MCF 10A (cell line): Measurements from ENCODE around the gene BTBD1. TPM values are rescaled to one million over a fixed set of nuclear protein-coding genes. Genes with fewer than 3 reads are reported as not detected.

Experiments
- BruUV-seq: library from RNA; stranded (reverse); fragments of 400-500 nt; replicated peaks from 2 replicates; lab custom pipeline; 2021; lab: Mats Ljungman, UMichigan
- CTCF ChIA-PET: fragments of 300-600 bp; sonication (Branson Sonifier 250); formaldehyde crosslinking; extraction: SDS; loops from one replicate; lab custom pipeline; 2021; ENCODE audit warnings: antibody characterized with exemption, inconsistent platforms; lab: Yijun Ruan, JAX
- POLR2A ChIA-PET: fragments of 300-600, 350-650 bp; sonication (Branson Sonifier 250); formaldehyde crosslinking; extraction: SDS; loops from one replicate; lab custom pipeline; 2020; ENCODE audit warnings: antibody characterized with exemption, inconsistent platforms; lab: Yijun Ruan, JAX
- DNase-seq: peaks from one replicate; pipeline ENCODE4 v3.0.0-alpha.2; 2018; ENCODE audit not compliant: unreplicated experiment
- H3K27ac Mint-ChIP-seq: one replicate; pipeline ENCODE4 v1.8.0; 2022; ENCODE audit warnings: mild to moderate bottlenecking, low read depth, mixed read lengths; ENCODE audit not compliant: unreplicated experiment
- H3K27me3 Mint-ChIP-seq: one replicate; pipeline ENCODE4 v1.8.0; 2022; ENCODE audit warnings: mixed read lengths; ENCODE audit not compliant: insufficient read depth, unreplicated experiment
- H3K36me3 Mint-ChIP-seq: one replicate; pipeline ENCODE4 v1.8.0; 2022; ENCODE audit warnings: mild to moderate bottlenecking, moderate library complexity, mixed read lengths; ENCODE audit not compliant: insufficient read depth, unreplicated experiment
- H3K4me1 Mint-ChIP-seq: one replicate; pipeline ENCODE4 v1.8.0; 2022; ENCODE audit warnings: mixed read lengths; ENCODE audit not compliant: insufficient read depth, unreplicated experiment
- H3K4me3 Mint-ChIP-seq: one replicate; pipeline ENCODE4 v1.8.0; 2022; ENCODE audit warnings: mild to moderate bottlenecking, moderate library complexity, mixed read lengths; ENCODE audit not compliant: unreplicated experiment
- H3K9me3 Mint-ChIP-seq: one replicate; pipeline ENCODE4 v1.8.0; 2022; ENCODE audit warnings: mixed read lengths; ENCODE audit not compliant: unreplicated experiment
- CTCF ChIP-seq: fragments of 200-600 bp; IDR thresholded peaks from one replicate; pipeline ENCODE4 v1.8.0; 2022; ENCODE audit warnings: antibody characterized with exemption, mild to moderate bottlenecking; ENCODE audit not compliant: unreplicated experiment
- intact Hi-C: fragments of 100-400 bp; cut with micrococcal nuclease; formaldehyde crosslinking; loops from 2 replicates; pipeline ENCODE4 v1.14.1; 2022
- total RNA-seq: library from RNA; stranded (reverse); gene quantifications from 2 replicates; pipeline ENCODE4 v1.2.3, GENCODE V29; 2022

The BTBD1 gene
- total RNA-seq, 1 experiment from 2014 or later, result 57.0 TPM

- POLR2A ChIA-PET, result no interaction called here
- no peaks in the 10 kb centered on the region for H3K4me1 Mint-ChIP-seq
- intact Hi-C loops, result no loop called here
Measured at GRCh38 chr15:82972990-82973389, 94.1 kb downstream of the BTBD1 start.

GRCh38 chr15:82971218-82971984 is 95.7 kb downstream of the BTBD1 start:
- TF ChIP-seq CTCF, result no peak
- intact Hi-C loops, result no loop called here
- ChIA-PET CTCF (interaction anchor here (0.7 to 0.9 kb wide), 2 partner anchors 122 to 1536 kb away, joined by 3 read pairs; no protein-coding TSS in a partner anchor), POLR2A (interaction anchor here (0.6 to 1.7 kb wide), 4 partner anchors 14 to 29 kb away, joined by 3 to 4 read pairs (median 4); partner anchors contain the start of gene RAMAC)
- Mint-ChIP-seq H3K27ac (no peak overlapping the region), H3K4me3 (no peak overlapping the region), H3K27me3 (no peaks in the 10 kb centered on the region), H3K36me3 (no peaks in the 10 kb centered on the region), H3K4me1 (no peaks in the 10 kb centered on the region), H3K9me3 (no peaks in the 10 kb centered on the region)
- BruUV-seq, result no TSS peak
- DNase-seq, result no peak

More at GRCh38 chr15:82972990-82973389, 94.1 kb downstream of the BTBD1 start:
- H3K27me3 Mint-ChIP-seq, result no peaks in the 10 kb centered on the region
- H3K36me3 Mint-ChIP-seq, result no peaks in the 10 kb centered on the region
- no peaks in the 10 kb centered on the region for H3K9me3 Mint-ChIP-seq
- no peak for TF ChIP-seq CTCF
- DNase-seq, result no peak
- no peak overlapping the region for H3K4me3 Mint-ChIP-seq
- no peak overlapping the region for H3K27ac Mint-ChIP-seq
- CTCF ChIA-PET, result no interaction called here
- no TSS peak for BruUV-seq

GRCh38 chr15:82970696-82971095 is 96.4 kb downstream of the BTBD1 start:
- Mint-ChIP-seq H3K27me3 (no peaks in the 10 kb centered on the region), H3K27ac (no peak overlapping the region), H3K36me3 (no peaks in the 10 kb centered on the region), H3K4me3 (no peak overlapping the region), H3K4me1 (no peaks in the 10 kb centered on the region), H3K9me3 (no peaks in the 10 kb centered on the region)
- BruUV-seq, result no TSS peak
- no peak for DNase-seq
- ChIA-PET POLR2A (interaction anchor here (0.6 to 1.7 kb wide), 5 partner anchors 16 to 220 kb away, joined by 3 to 4 read pairs (median 3); partner anchors contain the start of gene WHAMM), CTCF (interaction anchor here (0.9 kb wide), 1 partner anchor 121 kb away, joined by 3 read pairs; no protein-coding TSS in a partner anchor)
- TF ChIP-seq CTCF, result no peak
- intact Hi-C loops, result no loop called here

- CTCF ChIA-PET, result interaction anchor here (1.6 kb wide), 1 partner anchor 120 kb away, joined by 4 read pairs; no protein-coding TSS in a partner anchor
- no peak overlapping the region for H3K27ac Mint-ChIP-seq
- intact Hi-C loops, result no loop called here
- no peak for DNase-seq
- POLR2A ChIA-PET, result interaction anchor here (0.6 to 3.0 kb wide), 6 partner anchors 16 to 220 kb away, joined by 3 to 11 read pairs (median 3); partner anchors contain the start of genes RAMAC and WHAMM
- no peaks in the 10 kb centered on the region for H3K4me1 Mint-ChIP-seq
- BruUV-seq, result no TSS peak
- H3K27me3 Mint-ChIP-seq, result no peaks in the 10 kb centered on the region
- H3K36me3 Mint-ChIP-seq, result no peaks in the 10 kb centered on the region
- TF ChIP-seq CTCF, result no peak
- H3K4me3 Mint-ChIP-seq, result no peak overlapping the region
- no peaks in the 10 kb centered on the region for H3K9me3 Mint-ChIP-seq
Measured at GRCh38 chr15:82970078-82970686, 96.9 kb downstream of the BTBD1 start.
